ENCODE data around the gene PMS1. TPM values are rescaled to one million over a fixed set of nuclear protein-coding genes. Genes with fewer than 3 reads are reported as not detected.

Gene PMS1
- total and polyA plus RNA-seq, 2 experiments from 2014 or later, result 53.7 to 64.1 TPM

DNA sequence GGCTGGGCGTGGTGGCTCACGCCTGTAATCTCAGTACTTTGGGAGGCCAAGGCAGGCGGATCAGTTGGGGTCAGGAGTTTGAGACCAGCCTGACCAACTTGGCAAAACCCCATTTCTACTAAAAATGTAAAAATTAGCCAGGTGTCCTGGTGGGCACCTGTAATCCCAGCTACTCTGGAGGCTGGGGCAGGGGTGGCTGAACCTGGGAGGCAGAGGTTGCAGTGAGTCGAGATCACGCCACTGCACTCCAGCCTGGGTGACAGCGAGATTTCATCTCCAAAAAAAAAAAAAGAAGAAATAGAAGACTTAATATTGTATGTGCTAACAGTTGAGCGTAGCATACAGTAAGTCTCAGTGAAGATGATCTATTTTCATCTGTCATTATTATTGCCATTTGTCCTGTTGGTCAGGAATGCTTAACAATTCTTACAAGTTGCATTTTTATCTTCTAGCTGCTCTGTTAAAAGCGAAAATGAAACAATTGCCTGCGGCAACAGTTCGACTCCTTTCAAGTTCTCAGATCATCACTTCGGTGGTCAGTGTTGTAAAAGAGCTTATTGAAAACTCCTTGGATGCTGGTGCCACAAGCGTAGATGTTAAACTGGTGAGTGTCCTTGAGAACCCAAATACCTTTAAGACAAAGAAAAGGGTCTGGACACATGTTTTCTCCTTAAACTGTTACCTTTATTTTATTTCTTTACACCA lies 7.2 kb downstream of the PMS1 start:
- Histone ChIP-seq H3K27ac (ENCODE audit: low read depth) (no peak overlapping the region), H4K20me1 (replicated peaks; ENCODE audit: insufficient read depth) (peaks cover 6% of the 10 kb centered on the region), H3K9me2 (ENCODE audit: insufficient read depth) (no peaks in the 10 kb centered on the region), H3K4me1 (ENCODE audit: insufficient read depth) (no peaks in the 10 kb centered on the region; the same call in 1 of the 2 replicates), H3F3A (replicated peaks; ENCODE audit: low read depth) (no peaks in the 10 kb centered on the region), H3K4me3 (no peak overlapping the region), H2AFZ (no peak overlapping the region), H3K79me2 (replicated peaks; ENCODE audit: insufficient read depth) (peaks cover 65% of the 10 kb centered on the region), H3K4me2 (no peak overlapping the region), H3K27me3 (ENCODE audit: insufficient read depth) (no peaks in the 10 kb centered on the region), H3K36me3 (ENCODE audit: insufficient read depth) (peaks cover 35% of the 10 kb centered on the region; the same call in 1 of the 2 replicates)
- Mint-ChIP-seq H3K27me3 (ENCODE audit: insufficient read depth, low read depth, poor library complexity) (no peaks in the 10 kb centered on the region), H3K9me3 (no peaks in the 10 kb centered on the region), H3K4me1 (peaks cover 7% of the 10 kb centered on the region; the same call in 2 of the 3 replicates), H3K4me3 (no peak overlapping the region), H3K36me3 (ENCODE audit: low read depth) (peaks cover 52% of the 10 kb centered on the region), H3K27ac (no peak overlapping the region)
- no peak for TF ChIP-seq POLR2AphosphoS5 (IDR thresholded peaks at IDR 0.05; ENCODE audit: low read depth)
- TF ChIP-seq CREB1 (CRISPR knock-in tag; IDR thresholded peaks at IDR 0.05; ENCODE audit: low read depth), result no peak
- TF ChIP-seq ZNF331 (CRISPR knock-in tag; IDR thresholded peaks at IDR 0.05; ENCODE audit: low read depth), result no peak
- TF ChIP-seq, protein P1, sequence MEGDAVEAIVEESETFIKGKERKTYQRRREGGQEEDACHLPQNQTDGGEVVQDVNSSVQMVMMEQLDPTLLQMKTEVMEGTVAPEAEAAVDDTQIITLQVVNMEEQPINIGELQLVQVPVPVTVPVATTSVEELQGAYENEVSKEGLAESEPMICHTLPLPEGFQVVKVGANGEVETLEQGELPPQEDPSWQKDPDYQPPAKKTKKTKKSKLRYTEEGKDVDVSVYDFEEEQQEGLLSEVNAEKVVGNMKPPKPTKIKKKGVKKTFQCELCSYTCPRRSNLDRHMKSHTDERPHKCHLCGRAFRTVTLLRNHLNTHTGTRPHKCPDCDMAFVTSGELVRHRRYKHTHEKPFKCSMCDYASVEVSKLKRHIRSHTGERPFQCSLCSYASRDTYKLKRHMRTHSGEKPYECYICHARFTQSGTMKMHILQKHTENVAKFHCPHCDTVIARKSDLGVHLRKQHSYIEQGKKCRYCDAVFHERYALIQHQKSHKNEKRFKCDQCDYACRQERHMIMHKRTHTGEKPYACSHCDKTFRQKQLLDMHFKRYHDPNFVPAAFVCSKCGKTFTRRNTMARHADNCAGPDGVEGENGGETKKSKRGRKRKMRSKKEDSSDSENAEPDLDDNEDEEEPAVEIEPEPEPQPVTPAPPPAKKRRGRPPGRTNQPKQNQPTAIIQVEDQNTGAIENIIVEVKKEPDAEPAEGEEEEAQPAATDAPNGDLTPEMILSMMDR (conservative IDR thresholded peaks at IDR 0.05; ENCODE audit: low read depth in 2 of 2), result no peak
- no peak for TF ChIP-seq EZH2 (IDR thresholded peaks at IDR 0.05; ENCODE audit: low read depth, unreplicated experiment)
- TF ChIP-seq, protein P2, sequence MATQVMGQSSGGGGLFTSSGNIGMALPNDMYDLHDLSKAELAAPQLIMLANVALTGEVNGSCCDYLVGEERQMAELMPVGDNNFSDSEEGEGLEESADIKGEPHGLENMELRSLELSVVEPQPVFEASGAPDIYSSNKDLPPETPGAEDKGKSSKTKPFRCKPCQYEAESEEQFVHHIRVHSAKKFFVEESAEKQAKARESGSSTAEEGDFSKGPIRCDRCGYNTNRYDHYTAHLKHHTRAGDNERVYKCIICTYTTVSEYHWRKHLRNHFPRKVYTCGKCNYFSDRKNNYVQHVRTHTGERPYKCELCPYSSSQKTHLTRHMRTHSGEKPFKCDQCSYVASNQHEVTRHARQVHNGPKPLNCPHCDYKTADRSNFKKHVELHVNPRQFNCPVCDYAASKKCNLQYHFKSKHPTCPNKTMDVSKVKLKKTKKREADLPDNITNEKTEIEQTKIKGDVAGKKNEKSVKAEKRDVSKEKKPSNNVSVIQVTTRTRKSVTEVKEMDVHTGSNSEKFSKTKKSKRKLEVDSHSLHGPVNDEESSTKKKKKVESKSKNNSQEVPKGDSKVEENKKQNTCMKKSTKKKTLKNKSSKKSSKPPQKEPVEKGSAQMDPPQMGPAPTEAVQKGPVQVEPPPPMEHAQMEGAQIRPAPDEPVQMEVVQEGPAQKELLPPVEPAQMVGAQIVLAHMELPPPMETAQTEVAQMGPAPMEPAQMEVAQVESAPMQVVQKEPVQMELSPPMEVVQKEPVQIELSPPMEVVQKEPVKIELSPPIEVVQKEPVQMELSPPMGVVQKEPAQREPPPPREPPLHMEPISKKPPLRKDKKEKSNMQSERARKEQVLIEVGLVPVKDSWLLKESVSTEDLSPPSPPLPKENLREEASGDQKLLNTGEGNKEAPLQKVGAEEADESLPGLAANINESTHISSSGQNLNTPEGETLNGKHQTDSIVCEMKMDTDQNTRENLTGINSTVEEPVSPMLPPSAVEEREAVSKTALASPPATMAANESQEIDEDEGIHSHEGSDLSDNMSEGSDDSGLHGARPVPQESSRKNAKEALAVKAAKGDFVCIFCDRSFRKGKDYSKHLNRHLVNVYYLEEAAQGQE (IDR thresholded peaks at IDR 0.05; ENCODE audit: unreplicated experiment), result no peak
- TF ChIP-seq, protein P3, sequence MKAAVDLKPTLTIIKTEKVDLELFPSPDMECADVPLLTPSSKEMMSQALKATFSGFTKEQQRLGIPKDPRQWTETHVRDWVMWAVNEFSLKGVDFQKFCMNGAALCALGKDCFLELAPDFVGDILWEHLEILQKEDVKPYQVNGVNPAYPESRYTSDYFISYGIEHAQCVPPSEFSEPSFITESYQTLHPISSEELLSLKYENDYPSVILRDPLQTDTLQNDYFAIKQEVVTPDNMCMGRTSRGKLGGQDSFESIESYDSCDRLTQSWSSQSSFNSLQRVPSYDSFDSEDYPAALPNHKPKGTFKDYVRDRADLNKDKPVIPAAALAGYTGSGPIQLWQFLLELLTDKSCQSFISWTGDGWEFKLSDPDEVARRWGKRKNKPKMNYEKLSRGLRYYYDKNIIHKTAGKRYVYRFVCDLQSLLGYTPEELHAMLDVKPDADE (IDR thresholded peaks at IDR 0.05), result no peak
- no peak for TF ChIP-seq EZH2phosphoT487 (IDR thresholded peaks at IDR 0.05; ENCODE audit: unreplicated experiment)
- TF ChIP-seq JUNB (IDR thresholded peaks at IDR 0.05; ENCODE audit: unreplicated experiment), result no peak
- no peak for TF ChIP-seq NANOG (IDR thresholded peaks at IDR 0.05; ENCODE audit: borderline replicate concordance)
- no peak for TF ChIP-seq STAT1 (IDR thresholded peaks at IDR 0.05; ENCODE audit: unreplicated experiment)
- no peak for TF ChIP-seq ZNF114 (CRISPR knock-in tag; IDR thresholded peaks at IDR 0.05)
- TF ChIP-seq, protein P4, sequence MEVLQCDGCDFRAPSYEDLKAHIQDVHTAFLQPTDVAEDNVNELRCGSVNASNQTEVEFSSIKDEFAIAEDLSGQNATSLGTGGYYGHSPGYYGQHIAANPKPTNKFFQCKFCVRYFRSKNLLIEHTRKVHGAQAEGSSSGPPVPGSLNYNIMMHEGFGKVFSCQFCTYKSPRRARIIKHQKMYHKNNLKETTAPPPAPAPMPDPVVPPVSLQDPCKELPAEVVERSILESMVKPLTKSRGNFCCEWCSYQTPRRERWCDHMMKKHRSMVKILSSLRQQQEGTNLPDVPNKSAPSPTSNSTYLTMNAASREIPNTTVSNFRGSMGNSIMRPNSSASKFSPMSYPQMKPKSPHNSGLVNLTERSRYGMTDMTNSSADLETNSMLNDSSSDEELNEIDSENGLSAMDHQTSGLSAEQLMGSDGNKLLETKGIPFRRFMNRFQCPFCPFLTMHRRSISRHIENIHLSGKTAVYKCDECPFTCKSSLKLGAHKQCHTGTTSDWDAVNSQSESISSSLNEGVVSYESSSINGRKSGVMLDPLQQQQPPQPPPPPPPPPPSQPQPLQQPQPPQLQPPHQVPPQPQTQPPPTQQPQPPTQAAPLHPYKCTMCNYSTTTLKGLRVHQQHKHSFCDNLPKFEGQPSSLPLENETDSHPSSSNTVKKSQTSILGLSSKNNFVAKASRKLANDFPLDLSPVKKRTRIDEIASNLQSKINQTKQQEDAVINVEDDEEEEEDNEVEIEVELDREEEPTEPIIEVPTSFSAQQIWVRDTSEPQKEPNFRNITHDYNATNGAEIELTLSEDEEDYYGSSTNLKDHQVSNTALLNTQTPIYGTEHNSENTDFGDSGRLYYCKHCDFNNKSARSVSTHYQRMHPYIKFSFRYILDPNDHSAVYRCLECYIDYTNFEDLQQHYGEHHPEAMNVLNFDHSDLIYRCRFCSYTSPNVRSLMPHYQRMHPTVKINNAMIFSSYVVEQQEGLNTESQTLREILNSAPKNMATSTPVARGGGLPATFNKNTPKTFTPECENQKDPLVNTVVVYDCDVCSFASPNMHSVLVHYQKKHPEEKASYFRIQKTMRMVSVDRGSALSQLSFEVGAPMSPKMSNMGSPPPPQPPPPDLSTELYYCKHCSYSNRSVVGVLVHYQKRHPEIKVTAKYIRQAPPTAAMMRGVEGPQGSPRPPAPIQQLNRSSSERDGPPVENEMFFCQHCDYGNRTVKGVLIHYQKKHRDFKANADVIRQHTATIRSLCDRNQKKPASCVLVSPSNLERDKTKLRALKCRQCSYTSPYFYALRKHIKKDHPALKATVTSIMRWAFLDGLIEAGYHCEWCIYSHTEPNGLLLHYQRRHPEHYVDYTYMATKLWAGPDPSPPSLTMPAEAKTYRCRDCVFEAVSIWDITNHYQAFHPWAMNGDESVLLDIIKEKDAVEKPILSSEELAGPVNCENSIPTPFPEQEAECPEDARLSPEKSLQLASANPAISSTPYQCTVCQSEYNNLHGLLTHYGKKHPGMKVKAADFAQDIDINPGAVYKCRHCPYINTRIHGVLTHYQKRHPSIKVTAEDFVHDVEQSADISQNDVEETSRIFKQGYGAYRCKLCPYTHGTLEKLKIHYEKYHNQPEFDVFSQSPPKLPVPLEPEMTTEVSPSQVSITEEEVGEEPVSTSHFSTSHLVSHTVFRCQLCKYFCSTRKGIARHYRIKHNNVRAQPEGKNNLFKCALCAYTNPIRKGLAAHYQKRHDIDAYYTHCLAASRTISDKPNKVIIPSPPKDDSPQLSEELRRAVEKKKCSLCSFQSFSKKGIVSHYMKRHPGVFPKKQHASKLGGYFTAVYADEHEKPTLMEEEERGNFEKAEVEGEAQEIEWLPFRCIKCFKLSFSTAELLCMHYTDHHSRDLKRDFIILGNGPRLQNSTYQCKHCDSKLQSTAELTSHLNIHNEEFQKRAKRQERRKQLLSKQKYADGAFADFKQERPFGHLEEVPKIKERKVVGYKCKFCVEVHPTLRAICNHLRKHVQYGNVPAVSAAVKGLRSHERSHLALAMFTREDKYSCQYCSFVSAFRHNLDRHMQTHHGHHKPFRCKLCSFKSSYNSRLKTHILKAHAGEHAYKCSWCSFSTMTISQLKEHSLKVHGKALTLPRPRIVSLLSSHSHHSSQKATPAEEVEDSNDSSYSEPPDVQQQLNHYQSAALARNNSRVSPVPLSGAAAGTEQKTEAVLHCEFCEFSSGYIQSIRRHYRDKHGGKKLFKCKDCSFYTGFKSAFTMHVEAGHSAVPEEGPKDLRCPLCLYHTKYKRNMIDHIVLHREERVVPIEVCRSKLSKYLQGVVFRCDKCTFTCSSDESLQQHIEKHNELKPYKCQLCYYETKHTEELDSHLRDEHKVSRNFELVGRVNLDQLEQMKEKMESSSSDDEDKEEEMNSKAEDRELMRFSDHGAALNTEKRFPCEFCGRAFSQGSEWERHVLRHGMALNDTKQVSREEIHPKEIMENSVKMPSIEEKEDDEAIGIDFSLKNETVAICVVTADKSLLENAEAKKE (CRISPR knock-in tag; IDR thresholded peaks at IDR 0.05), result no peak
- no peak for ATAC-seq
- no peak for DNase-seq (ENCODE audit: low spot score)
